Measurements from ENCODE around the gene ASS1.

- TF ChIP-seq EZH2 (IDR thresholded peaks at IDR 0.05; ENCODE audit: borderline replicate concordance, insufficient read depth, low read depth, low read length, poor library complexity, severe bottlenecking) (no peak), CTCF (IDR thresholded peaks at IDR 0.05) (no peak)
Observed at GRCh38 chr9:130399768-130400167, 45.0 kb upstream of the ASS1 start.
